ENCODE data around the gene WBP2.
"Not testable (repeated sequence)": the region's sequence is repeated elsewhere in the genome, so short reads cannot be mapped to it uniquely, and the experiment has no call there.

Gene WBP2

DNA sequence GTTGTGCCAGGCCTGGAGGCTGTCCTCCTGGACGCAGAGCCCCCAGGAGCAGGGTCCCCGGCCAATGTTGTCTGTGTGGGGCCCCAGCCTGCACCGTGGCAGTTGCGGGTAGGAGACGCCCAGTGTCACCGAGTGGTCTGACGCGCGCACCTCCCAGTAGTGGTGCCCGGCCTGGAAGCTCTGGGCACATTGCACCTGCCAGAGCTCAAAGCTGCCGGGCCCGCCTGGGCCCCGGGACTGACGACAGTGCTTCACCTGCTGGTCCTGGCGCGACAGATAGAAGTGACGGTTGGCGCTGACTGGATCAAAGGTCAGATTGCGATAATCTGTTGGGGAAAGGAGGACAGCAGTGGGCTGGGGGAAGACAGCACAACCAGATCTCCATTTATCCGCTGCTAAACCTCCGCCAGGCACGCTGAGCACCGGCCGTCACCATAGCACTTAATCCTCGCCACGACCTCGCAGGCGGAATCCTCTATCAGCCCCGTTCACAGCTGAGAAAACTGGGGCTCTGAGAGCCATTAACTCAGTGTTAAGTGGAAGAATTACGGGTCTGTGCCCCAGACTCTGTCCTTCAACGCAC is 36.0 kb upstream of the WBP2 start:
- ChIA-PET POLR2A (no interaction called here), CTCF (interaction anchor here (6.5 kb wide), 1 partner anchor 13 kb away, joined by 32 read pairs; the partner anchor contains the start of gene TRIM47)
- H3K4me3 ChIP-seq (ENCODE audit: low read depth, low read length): no peak overlapping the region
- DNase-seq (ENCODE audit: low read depth, low spot score): no peak
- TF ChIP-seq, protein P1, sequence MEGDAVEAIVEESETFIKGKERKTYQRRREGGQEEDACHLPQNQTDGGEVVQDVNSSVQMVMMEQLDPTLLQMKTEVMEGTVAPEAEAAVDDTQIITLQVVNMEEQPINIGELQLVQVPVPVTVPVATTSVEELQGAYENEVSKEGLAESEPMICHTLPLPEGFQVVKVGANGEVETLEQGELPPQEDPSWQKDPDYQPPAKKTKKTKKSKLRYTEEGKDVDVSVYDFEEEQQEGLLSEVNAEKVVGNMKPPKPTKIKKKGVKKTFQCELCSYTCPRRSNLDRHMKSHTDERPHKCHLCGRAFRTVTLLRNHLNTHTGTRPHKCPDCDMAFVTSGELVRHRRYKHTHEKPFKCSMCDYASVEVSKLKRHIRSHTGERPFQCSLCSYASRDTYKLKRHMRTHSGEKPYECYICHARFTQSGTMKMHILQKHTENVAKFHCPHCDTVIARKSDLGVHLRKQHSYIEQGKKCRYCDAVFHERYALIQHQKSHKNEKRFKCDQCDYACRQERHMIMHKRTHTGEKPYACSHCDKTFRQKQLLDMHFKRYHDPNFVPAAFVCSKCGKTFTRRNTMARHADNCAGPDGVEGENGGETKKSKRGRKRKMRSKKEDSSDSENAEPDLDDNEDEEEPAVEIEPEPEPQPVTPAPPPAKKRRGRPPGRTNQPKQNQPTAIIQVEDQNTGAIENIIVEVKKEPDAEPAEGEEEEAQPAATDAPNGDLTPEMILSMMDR (IDR thresholded peaks at IDR 0.05; ENCODE audit: insufficient read depth, low read length, missing control alignments): no peak

DNA sequence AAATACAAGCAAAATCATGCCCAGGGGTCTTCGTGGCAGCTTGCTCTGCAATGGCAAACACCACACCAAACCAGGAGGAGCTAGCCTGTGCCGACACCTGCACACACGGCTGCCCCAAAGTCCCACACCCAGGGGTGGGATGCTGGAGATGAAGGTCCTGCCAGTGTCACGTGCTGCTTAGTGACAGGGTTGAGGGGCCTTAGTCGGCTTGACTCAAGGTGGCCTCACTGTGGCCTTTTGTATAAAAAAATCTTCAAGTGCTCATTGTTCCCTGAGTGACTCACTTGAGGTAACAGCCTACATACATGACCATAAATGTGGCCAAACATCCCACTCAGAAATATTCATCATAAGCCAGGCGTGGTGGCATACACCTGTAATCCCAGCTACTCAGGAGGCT is 34.3 kb upstream of the WBP2 start:
- H3K4me3 ChIP-seq (ENCODE audit: low read depth, low read length): no peak overlapping the region
- TF ChIP-seq, protein P1 (IDR thresholded peaks at IDR 0.05; ENCODE audit: insufficient read depth, low read length, missing control alignments): no peak
- ChIA-PET CTCF (interaction anchor here (6.5 kb wide), 1 partner anchor 11 kb away, joined by 32 read pairs; the partner anchor contains the start of gene TRIM47), POLR2A (interaction anchor here (0.7 to 1.2 kb wide), 2 partner anchors 11 to 106 kb away, joined by 3 to 4 read pairs; no protein-coding TSS in a partner anchor)
- no peak for DNase-seq (ENCODE audit: low read depth, low spot score)

DNA sequence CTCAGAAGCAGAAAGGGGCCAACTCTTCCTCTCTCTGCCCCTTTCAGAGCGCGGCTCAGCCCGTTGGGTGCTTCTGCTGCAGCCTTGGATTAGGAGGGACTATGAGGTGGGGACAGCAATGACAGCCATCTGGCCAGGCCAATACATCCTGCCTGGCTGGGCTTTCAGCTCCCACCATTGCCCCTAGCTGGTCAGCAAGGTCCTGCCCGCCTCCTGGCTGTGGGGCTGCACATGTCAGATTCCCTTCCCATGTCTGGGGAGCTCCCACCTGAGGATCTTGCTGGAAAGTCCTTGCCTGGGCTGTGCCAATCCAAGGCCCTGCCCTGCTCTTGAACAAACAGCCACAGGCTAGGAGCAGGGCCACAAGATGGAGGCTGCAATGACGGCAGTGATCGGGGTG is 33.3 kb upstream of the WBP2 start:
- CTCF ChIA-PET: interaction anchor here (6.5 kb wide), 1 partner anchor 10 kb away, joined by 32 read pairs; the partner anchor contains the start of gene TRIM47

DNA sequence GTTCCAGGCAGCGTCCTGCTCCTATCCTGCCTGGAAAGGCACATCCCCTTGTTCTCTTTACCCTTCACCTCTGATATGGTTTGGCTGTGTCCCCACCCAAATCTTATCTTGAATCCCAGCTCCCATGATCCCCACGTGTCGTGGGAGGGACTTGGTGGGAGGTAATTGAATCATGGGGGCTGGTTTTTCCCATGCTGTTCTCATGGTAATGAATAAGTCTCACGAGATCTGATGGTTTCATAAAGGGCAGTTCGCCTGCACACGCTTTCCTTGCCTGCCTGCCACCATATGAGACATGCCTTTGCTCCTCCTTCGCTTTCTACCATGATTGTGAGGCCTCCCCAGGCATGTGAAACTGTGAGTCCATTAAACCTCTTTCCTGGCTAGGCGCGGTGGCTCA is 30.7 kb upstream of the WBP2 start:
- H3K4me3 ChIP-seq (ENCODE audit: low read depth, low read length); POLR2A ChIA-PET; DNase-seq (ENCODE audit: low read depth, low spot score): not testable (repeated sequence)
- CTCF ChIA-PET: interaction anchor here (3.2 kb wide), 1 partner anchor 11 kb away, joined by 23 read pairs; the partner anchor contains the start of gene TRIM65

More for the DNA sequence above, 33.3 kb upstream of the WBP2 start:
- POLR2A ChIA-PET: interaction anchor here (1.1 kb wide), 1 partner anchor 9 kb away, joined by 4 read pairs; no protein-coding TSS in a partner anchor
- no peak for DNase-seq (ENCODE audit: low read depth, low spot score)
- TF ChIP-seq, protein P1 (IDR thresholded peaks at IDR 0.05; ENCODE audit: insufficient read depth, low read length, missing control alignments): no peak
- no peak overlapping the region for H3K4me3 ChIP-seq (ENCODE audit: low read depth, low read length)

DNA sequence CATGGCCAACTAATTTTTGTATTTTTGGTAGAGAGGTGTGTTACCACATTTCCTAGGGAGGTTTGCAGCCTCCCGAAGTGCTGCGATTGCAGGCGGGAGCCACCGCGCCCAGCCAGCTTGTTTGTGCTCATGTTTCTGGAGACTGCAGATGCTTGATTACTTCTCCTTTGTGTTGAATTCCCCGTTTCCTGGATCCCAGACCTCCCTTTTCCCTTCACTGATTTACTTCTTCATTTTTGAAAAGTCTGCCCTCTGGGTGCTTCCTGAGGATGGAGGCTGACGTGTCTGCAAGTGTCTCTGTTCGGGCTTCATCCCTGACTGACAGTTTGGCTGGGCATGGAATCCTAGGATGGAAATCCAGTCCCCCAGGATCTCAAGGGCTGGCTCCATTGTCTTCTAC is 30.3 kb upstream of the WBP2 start:
- TF ChIP-seq, protein P1 (IDR thresholded peaks at IDR 0.05; ENCODE audit: insufficient read depth, low read length, missing control alignments): no peak
- POLR2A ChIA-PET: no interaction called here
- CTCF ChIA-PET: interaction anchor here (3.2 kb wide), 1 partner anchor 11 kb away, joined by 23 read pairs; the partner anchor contains the start of gene TRIM65
- no peak for DNase-seq (ENCODE audit: low read depth, low spot score)
- no peak overlapping the region for H3K4me3 ChIP-seq (ENCODE audit: low read depth, low read length)

DNA sequence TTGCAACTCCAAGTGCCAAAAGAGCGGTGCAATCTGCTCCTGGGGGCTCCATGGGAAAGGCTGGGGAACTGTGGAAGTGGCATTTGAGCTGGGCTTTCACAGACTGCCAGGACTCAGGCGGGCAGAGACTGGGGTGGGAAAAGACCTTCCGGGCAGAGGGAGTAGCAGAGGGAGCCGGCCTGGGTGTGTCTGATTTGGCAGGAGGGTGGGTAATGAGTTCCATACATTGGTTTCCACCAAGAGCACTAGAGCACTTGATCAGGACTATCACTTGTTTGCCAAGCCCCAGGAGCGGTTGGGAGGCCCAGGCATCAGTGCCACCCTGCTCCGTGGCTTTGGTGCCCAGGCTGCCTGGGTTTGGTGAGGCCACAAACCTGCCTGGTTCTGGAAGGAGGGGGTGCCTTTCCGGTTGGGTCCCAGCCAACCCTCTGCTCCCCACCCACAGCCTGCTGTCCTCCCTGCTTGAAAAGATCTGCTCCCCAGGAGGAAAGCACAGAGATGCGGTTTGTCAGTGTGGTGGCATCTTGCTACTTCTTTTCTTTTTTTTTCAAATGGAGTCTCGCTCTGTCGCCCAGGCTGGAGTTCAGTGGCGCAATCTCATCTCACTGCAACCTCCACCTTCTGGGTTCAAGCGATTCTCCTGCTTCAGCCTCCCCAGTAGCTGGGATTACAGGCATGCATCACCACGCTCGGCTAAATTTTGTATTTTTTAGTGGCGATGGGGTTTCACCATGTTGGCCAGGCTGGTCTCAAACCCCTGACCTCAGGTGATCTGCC is 26.7 kb upstream of the WBP2 start:
- no peak for DNase-seq (ENCODE audit: low read depth, low spot score)
- CTCF ChIA-PET: interaction anchor here (1.3 to 1.4 kb wide), 3 partner anchors 20 to 38 kb away, joined by 3 to 5 read pairs (median 4); partner anchors contain the start of gene UNC13D
- TF ChIP-seq, protein P1 (IDR thresholded peaks at IDR 0.05; ENCODE audit: insufficient read depth, low read length, missing control alignments): no peak
- POLR2A ChIA-PET: no interaction called here
- H3K4me3 ChIP-seq (ENCODE audit: low read depth, low read length): no peak overlapping the region

All from AG04449 (cell line).